HPDE6-E6E7 (cell line): ENCODE data around the gene NCKAP5.
"Not testable (repeated sequence)": the region's sequence is repeated elsewhere in the genome, so short reads cannot be mapped to it uniquely, and the experiment has no call there.

Experiments used
- DNase-seq: peaks from one replicate; pipeline ENCODE4 v3.0.0; 2011; ENCODE audit warnings: missing footprints; ENCODE audit errors: extremely low spot score

NCKAP5 gene

DNA sequence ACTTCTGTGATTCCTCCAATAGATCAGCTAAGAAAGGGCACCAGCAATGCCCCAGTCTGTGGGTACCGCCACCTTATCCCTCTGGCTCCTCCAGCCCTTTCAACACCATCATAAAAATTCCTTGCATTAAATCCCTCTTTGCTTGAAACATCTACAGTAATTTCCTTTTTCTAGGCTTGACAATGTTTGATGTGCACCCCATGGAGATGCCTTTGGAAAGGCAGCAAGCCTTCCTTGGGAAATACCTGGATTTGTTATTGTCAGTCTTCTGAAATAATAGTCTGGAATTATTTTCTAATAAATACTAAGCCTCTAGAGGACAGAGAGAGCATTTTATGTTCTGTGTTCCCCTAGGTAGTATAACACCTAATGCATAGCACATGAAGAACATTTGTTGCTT lies 46.1 kb downstream of the NCKAP5 start:
- DNase-seq = no peak

DNA sequence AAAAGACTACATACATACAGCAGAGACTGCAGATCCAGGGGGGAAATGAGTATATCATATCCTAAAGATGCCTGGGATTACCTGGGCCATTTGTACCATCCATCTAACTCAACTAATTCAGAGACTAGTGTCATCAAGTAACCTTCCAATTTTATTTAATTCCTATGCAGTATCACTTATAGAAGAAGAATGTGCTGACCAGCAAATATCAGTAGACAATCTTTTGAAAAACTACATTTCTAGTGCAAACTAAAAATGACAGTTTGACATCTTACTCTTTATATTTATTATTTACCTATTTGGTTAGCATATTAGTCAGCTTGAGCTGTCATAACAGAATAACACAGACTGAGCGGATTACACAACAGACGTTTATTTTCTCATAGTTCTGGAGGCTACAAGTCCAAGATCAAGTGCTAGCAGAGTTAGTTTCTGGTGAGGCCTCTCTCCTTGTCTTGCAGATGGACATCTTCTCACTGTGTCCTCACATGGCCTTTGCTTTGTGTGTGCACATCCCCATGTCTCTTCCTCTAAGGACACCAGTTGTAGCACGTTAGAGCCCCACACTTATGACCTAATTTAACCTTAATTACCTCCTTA lies 47.0 kb downstream of the NCKAP5 start:
- no peak for DNase-seq

DNA sequence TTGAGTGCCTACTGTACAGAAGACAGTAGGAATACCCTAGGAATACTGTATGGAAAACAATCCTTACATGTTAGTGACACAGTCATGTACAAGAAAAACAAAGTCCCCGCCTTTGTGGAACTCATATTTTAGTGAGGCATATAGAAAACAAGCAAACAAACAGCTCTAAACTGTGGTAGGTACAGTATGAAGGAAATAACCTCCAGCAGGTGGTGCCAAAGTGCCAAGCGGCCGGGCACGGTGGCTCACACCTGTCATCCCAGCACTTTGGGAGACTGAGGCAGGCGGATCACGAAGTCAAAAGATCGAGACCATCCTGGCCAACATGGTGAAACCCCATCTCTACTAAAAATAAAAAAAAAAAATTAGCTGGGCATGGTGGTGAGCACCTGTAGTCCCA lies 48.6 kb downstream of the NCKAP5 start:
- DNase-seq = not testable (repeated sequence)

DNA sequence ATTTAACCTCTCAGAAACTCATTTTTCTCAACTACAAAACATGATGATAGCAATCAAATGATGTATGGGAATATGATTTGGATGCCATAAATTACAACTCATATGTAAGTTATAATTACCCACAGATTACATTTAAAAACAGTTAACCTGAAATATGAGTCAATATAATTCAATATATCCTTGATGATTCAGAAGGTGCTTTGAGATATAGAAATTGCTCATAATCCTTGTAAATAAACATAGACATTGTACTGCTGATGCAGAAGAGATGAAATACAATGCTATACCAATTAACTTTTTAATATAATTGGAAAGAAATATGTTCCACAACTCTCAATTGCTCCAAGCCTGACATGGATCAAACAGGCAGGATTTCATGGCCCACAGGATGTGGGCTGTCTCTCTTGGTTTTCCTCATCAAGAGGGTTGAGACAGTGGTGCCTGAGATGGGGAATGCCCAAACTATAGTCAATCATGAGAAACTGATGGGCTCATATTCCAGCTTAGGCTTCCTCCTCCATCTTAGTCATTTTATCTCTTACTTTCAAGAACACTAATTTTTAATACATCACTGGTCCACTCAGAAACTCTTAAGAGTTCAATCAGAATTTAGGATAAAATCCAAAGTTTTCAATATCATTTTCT lies 49.4 kb downstream of the NCKAP5 start:
- DNase-seq = no peak

DNA sequence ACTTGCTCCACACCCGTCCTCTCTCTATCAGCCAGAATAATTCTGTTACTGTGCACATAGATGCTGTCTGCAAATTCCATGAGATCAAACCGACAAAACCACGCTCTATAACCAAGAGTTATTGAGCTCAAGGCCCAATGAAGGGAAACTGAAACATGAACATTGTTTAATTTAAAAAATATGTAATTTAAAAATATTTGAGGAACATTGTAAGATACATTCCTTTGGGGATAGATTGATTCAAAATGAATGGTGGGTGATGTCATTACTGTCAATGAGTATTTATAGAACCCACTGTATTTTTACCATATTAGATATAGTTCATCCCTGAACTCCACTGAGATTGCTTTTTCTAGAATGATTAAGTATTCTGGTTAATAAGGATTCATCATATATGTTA lies 50.4 kb downstream of the NCKAP5 start:
- DNase-seq = no peak

DNA sequence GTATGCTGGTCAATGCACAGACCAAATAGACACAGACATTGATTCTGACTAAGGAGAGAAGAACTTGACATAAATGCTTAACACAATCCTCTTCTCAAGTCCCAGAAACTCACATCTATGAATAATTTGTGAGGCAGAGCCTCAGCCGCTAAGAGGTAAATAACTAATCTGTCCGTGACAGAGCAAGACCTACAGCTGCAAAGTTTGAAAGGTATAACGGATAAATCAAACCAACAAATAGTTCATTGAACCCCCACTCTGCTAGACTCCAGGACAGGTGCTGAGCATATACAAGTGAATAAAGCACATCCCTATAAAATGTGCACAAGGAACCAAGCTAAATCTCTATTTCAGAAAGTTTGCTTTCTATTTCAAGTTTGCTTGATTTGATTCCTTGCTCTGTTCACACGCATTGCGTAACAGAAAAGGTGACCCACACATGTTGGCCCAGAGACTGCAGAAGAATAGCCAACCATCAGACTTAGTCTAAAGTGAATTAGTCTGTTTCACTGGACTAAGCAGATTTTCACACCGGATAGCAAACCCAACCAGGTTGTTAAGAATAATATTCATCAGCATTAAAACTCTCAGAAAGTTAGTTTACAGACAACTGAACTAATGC lies 51.7 kb downstream of the NCKAP5 start:
- no peak for DNase-seq

DNA sequence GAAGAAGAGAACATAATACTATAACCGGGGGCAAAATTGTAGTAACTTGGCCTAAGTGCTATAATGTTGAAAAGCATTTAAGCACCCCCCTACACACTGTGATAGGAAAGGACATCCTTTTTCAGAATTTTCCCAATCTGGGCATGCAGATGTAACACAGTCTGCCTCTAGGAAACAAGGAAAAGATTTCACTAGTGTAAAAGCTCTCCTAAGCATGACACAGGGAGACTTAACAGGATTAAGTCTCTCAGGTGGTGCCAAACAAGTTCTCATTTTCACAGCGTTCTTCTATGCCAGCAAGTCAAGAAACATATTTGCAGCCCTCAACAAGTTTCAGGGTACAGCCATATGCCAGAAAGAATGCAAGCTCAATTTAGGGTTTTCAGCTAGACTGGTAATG lies 53.0 kb downstream of the NCKAP5 start:
- no peak for DNase-seq

DNA sequence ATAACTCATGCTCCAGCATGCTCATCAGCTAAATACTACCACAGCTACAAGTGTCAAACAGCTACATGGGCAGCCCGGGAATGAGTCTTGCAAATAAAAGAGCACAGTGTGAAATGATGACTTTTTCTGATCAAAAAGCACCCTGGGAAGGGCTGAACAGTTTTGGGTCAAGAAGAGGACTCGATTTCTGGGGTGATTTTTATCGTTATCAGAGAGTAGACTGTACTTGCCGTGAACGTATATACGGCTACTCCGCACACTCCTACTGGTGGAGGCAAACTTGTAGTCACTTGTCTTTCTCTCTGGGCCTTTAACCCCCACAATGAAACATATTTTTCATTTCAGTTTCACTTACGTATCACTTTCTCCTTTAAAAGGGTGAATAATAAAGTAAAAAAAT lies 54.4 kb downstream of the NCKAP5 start:
- DNase-seq = no peak

DNA sequence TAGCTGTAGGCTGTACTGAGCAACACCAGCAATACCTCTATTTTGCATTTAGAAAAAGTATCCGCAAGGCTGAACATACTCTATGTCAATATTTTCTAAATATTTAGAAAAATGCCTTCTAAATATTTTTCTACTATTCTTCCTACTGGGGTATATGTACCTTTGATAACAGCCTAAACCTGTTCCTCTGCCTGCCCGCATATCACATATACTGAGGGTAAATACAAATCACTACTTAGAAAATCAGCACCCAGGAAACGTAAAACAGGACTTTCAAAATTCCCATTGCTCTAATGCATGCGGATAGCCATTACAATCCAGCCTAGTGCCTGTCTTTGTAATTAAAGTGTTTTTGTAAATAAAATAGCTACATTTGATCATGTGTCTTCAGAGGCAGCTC lies 56.1 kb downstream of the NCKAP5 start:
- DNase-seq = no peak

DNA sequence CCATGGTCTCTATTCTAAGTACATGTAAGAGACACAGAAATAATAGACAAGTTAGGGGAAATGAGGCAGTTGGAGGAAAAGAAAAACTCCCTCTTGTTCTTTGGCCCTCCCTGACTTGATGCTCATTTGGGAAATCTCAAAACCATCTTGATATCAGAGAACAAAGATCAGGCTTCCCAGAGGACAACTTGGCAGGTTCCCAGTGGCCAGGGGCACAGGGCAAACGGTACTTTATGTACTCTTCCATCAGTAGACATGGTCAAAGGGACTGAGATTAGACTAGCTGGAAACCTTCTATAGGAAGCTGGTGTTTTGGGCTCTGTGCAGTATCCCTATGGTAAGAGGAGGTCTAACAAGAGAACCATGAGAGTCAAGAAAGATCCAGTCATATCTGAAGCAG lies 56.6 kb downstream of the NCKAP5 start:
- no peak for DNase-seq

DNA sequence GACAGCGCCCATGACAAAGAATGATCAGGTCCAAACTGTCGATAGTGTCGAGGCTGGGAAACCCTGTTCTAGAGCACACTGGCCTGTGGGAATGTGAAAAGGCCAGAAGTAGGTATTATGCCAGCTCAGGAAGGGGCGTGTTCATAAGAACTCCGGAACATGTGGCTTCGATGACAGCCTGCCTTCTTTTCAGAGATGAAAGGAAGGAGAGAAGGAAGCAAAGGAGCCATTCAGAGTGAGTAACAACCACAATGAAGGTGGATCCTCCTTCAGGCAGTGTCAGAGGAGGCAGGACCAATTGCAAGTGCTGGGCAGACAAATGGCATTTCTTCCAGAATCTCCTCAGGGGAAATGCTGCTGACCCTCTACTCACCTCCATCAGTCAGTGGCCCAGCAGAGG lies 58.5 kb downstream of the NCKAP5 start:
- no peak for DNase-seq

DNA sequence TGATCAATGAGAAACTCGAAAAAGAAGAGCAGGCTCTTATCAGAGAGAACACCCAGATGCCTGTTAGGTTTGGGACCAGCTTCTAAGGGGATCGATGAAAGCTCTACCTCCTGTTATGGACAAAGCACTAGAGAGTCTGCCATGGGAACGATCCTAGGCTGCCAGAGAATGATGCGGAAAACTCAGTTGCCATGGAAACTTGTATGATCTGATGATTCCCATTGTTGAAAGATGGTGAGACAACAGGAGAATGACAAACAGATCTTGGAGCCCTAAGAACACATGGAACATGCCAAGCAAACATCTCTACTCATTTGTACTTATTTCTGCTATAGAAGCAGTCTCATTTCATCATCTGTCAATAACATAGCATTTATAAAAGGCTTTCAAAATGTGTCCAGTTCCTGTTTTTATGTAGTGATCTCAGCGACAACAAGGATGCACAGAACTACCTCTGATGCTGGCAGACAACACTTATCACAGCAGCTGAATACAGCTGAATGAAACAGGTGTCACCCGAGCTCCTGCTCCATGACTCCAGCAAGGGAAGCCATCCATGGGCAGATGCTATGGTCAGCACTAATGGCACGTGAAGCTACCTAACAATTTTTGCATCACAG lies 59.6 kb downstream of the NCKAP5 start:
- no peak for DNase-seq

DNA sequence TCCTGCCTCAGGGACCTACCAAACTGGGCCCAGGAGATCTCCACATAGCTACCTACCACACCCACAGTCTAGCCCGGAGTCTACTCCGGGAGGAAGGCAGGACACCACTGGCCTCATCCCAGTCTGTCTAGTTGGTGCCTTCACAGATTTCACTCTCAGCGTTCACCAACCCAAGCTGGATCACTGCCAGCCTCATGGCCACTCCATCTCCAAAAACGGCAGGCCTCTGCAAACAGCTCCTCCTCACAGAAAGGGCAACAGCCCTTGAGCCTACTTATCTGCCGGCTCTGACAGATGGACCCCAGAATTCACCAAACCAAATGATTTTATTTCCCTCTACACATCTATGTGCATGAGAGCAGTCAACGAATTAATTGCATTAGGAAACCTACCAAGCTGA lies 61.3 kb downstream of the NCKAP5 start:
- DNase-seq = no peak

DNA sequence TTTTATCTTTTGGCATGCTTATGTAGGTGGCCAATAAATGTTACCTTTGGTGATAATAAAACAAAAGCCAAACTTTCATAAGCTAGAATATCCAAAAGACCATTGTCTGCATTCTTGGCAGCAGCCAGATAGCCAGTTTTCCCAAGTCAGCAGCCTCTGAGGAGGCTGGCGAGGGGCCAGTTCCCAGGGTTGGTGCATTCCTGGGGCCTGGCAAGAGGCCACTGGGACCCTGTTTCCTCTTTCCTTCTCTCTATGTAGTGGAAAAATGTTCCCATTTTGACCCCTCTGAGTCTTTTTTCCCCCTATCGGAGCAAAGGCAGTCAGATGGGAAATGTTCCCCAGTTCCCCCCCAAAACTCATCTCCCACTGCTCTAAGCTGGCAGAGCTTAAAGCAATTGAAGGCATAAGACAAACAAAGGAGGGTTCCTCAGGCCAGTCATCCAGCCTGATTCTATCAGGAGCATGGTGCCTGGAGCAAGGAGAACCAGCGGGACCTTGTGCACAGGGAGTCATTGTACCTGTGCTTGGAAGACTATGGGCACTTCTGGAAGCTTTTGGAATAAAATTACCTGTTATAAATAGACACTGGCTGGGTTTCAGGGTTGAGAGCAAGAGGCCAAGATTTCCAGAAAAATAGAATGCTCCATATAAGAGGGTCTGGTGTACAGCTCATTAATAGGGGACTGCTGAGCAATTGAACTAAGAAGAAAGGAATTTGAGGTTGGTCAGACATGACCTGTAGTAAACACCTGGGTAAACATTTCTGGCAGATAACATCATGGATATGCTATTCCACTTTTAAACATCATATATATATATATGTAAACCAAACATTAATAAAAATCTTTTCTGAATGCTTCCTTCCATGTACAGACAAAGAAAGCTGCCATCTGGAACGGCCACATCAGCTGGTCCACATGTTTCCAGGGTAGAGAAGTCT lies 63.4 kb downstream of the NCKAP5 start:
- DNase-seq = no peak

DNA sequence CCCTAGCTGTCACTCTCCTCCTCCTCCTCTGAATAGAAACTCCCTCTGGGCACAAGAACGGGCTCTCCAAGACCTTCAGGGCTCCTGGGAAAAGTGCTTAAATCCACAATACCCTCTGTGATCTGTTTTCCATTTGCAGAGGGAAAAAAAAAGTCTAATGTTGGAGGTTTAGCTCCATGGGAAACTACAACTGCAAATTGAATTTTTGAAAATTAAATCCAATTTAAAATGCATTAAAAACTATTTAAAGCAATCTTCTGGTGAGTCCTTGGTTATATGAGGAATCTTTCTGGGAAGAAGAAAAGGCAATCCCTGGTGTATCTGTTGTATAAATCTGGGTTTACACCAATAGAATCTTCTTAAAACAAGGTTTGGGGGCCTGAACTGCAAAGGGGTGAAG lies 64.3 kb downstream of the NCKAP5 start:
- DNase-seq = no peak

DNA sequence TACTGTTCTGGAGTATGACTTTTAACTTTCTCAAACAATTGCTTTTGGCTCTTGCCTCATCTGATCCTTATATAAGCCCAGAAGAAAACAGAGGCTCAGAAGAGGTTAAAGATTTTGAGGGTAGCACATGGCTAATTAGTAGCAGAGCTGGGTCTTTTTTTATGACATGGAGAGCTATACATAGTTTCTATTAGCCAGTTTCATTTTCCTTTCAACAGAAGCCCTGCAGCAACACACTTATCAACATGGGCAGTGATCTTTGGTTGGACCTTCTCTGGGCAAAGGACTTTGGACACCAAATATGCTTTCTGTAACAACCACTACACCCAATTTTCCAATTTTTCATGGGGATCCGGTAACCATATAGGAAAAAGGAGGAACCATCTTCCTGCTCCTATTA lies 64.9 kb downstream of the NCKAP5 start:
- DNase-seq = no peak

DNA sequence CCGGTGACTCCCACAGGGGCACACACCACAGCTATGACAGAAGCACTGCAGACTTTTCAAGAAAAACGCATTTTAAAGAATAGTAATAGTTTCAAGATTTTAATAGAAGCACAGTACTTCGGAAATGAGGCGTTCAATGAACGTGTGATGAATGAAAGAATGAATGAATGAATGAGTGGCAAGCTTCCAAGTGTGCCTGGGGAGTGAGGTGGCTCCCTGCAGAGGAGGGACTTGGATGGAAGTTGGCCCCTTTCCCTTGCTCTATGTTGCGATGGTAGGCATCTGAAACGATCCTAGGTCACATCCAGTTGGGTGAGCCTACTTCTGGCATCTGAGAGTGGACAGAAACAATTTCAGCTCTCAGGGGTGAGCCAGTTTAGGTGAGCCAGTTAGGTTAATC lies 65.6 kb downstream of the NCKAP5 start:
- no peak for DNase-seq

DNA sequence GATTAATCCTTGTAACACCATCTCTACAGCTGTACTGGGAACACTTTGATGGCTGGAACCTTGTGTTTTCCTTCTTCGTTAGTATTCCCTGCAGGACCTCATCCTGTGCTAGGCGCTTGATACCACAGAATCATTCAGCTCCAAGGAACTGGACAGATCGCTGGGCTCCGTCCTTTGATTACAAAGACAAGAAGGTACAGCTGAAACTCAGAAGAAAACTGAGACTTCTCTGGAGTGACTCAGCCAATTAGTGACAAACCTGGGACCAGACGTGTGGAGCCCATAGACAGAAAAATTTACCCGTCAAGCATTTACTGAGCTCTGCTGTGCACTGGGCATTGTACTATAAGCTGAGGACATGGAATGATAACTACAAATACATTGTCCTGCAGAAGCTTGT lies 67.3 kb downstream of the NCKAP5 start:
- DNase-seq = no peak

DNA sequence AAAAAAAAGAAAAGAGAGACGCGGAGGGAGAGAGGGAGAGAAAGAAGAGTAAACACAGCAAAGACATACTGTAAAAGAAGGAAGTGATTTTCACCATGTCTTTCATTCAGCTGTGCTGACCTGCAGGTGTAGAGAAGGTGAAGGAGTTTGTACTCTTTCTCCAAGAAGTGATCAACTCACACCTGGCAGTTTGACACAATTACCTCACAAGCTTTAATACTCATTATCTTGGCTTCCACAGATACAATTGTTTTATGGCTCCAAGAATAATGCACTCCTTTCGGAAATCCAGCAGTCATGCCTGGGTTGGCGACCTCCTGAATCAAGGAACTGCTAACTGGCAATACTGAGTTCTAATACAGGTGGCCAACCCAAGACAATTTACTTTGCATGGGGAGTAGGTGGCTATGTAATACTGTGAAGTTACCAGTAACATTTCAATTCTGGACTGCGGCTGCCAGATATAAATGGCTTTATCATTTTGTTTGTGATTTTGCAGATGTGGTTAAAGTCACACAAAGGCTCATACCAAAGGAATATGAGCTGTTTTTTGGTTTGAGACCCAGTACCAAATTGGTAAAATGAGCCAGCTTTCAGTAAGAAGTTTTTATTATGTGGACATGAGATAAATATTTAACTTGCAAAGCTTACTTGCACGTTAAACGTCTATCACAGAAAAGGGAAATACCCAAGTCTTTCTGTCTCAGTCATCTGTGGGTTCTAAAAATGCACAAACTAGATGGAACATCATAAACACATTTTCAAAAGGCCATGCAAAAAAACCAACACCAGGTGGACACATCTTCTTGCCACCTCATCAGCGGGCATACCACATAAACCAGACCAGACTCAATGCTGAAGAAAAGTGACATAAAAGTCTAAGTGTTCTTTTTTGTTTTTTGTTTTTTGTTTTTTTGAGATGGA lies 69.3 kb downstream of the NCKAP5 start:
- DNase-seq = no peak

DNA sequence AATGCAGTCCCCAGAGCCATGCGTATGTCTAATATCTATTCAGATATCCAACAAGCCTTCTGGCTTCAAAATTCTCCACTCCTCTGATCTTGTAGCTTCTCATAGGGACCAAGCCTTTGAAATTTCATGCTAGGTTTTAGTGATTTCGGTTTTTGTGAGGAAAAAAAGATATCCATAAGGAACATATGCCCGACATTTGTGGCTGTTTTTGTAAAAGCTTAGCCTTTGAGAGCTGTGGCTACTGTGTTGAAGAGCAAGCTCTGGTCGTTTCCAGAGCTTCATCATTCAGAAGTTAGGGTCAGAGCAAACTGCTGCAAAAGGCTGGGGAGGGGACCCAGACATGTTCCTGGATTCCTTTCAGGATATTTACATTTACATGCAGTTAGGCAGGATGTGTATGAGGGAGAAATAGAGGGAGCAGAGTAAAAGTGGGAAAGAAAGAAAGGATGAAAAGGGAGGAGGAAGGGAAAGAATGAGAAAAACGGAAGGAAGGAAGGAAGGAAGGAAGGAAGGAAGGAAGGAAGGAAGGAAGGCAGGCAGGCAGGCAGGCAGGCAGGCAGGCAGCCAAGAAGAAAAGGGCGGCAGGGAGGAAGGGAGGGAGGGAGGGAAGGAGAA lies 70.2 kb downstream of the NCKAP5 start:
- no peak for DNase-seq
